Esophagus squamous epithelium (tissue), 5 donors: Measurements from ENCODE around the gene SZT2. TPM values are rescaled to one million over a fixed set of nuclear protein-coding genes. Genes with fewer than 3 reads are reported as not detected.

Experiments used
- DNase-seq: peaks from one replicate; lab custom pipeline; 2025; lab: John Stamatoyannopoulos, UW
- H3K27ac ChIP-seq, 4 donors: fragments of 200-600 bp; sonication (generic); one replicate each; pipeline ENCODE4 v1.5.1; 2016 to 2019; ENCODE audit warnings: mild to moderate bottlenecking in 1 of 4
- H3K27me3 ChIP-seq, 4 donors: fragments of 200-600 bp; sonication (generic); 1 replicate in 3 of 4; 2 replicates in 1 of 4; pipeline versions ENCODE4 v1.5.1 to v1.6.0; 2017 to 2021; ENCODE audit warnings: antibody characterized with exemption in 1 of 4
- H3K36me3 ChIP-seq, 3 donors: fragments of 200-600 bp; sonication (generic); one replicate each; pipeline ENCODE4 v1.5.1; 2016 to 2019
- H3K4me1 ChIP-seq, 3 donors: fragments of 200-600 bp; sonication (generic); one replicate each; pipeline ENCODE4 v1.5.1; 2017 to 2019
- H3K4me3 ChIP-seq, 4 donors: fragments of 200-600 bp; sonication (generic); 1 replicate in 3 of 4; 2 replicates in 1 of 4; pipeline ENCODE4 v1.5.1; 2016 to 2019; ENCODE audit warnings: mild to moderate bottlenecking in 2 of 4, moderate library complexity in 1 of 4
- H3K9me3 ChIP-seq, 3 donors: fragments of 200-600 bp; sonication (generic); one replicate each; pipeline ENCODE4 v1.5.1; 2016 to 2019
- CTCF ChIP-seq, 6 experiments: fragments of 450-650 bp in 4 of 6; fragments of 200-600 bp in 2 of 6; sonication (generic) in 2 of 6; IDR thresholded peaks; one replicate each; pipeline ENCODE4 v1.5.1; 2016 to 2019; ENCODE audit warnings: antibody characterized with exemption in 6 of 6, mild to moderate bottlenecking in 4 of 6, moderate library complexity in 4 of 6
- POLR2A ChIP-seq, 4 donors: fragments of 450-650 bp; IDR thresholded peaks; one replicate each; pipeline ENCODE4 v1.6.1; 2017; ENCODE audit warnings: antibody characterized with exemption in 4 of 4, mild to moderate bottlenecking in 4 of 4, moderate library complexity in 3 of 4
- WGBS, 2 donors: methylation state at CpG; one replicate each; pipeline ENCODE4 v1.1.5; 2018; 5-methylcytosine and 5-hydroxymethylcytosine counted together
- intact Hi-C: fragments of 100-400 bp; cut with DNase I; formaldehyde crosslinking; loops from one replicate; pipeline ENCODE4 v1.15.0; 2022
- total RNA-seq, 4 donors: library from RNA; depleted of rRNA; stranded (reverse); fragments of >200 nt; gene quantifications; one replicate each; pipeline ENCODE4 v1.1.0, GENCODE V29; 2016
- donor health status: DM: yes; HTN: yes; CAD: no.

Gene SZT2
- total RNA-seq, 4 donors from 2014 or later = 12.4 to 40.0 (median 27.7) TPM

- intact Hi-C loops = no loop called here
- Histone ChIP-seq H3K36me3 (no peaks in the 10 kb centered on the region), H3K9me3 (no peaks in the 10 kb centered on the region), H3K27ac (peak overlapping the region in 1 of 4 donors; percentile 95), H3K4me1 (peaks cover 0 to 29% (median 8%) of the 10 kb centered on the region in 3 donors), H3K27me3 (no peaks in the 10 kb centered on the region), H3K4me3 (no peak overlapping the region)
- WGBS, 2 donors = 65 to 100% methylated on average over 1 of the region's 1 CpG
- TF ChIP-seq POLR2A (IDR thresholded peaks at IDR 0.05) = no peak
- no peak for DNase-seq
Observed at GRCh38 chr1:43350976-43351375, 38.7 kb upstream of the SZT2 start.

- Histone ChIP-seq H3K27ac (no peak overlapping the region), H3K4me1 (peaks cover 0 to 29% (median 8%) of the 10 kb centered on the region in 3 donors), H3K9me3 (no peaks in the 10 kb centered on the region), H3K36me3 (no peaks in the 10 kb centered on the region), H3K4me3 (no peak overlapping the region), H3K27me3 (no peaks in the 10 kb centered on the region)
- no peak for DNase-seq
- 81 to 89% methylated on average over 9 to 10 of the region's 10 CpGs for WGBS, 2 donors
- TF ChIP-seq CTCF (IDR thresholded peaks at IDR 0.05) = no peak
- intact Hi-C loops = no loop called here
Observed at GRCh38 chr1:43351421-43352350, 38.0 kb upstream of the SZT2 start.

- intact Hi-C loops = no loop called here
- WGBS, 2 donors = 93 to 100% methylated on average over 1 to 2 of the region's 2 CpGs
- Histone ChIP-seq H3K27me3 (no peaks in the 10 kb centered on the region), H3K4me3 (no peak overlapping the region), H3K4me1 (peaks cover 0 to 30% (median 8%) of the 10 kb centered on the region in 3 donors), H3K36me3 (no peaks in the 10 kb centered on the region), H3K9me3 (no peaks in the 10 kb centered on the region), H3K27ac (no peak overlapping the region)
- DNase-seq = no peak
- TF ChIP-seq POLR2A (IDR thresholded peaks at IDR 0.05) = no peak
- no peak for TF ChIP-seq CTCF (IDR thresholded peaks at IDR 0.05)
Observed at GRCh38 chr1:43352351-43352705, 37.4 kb upstream of the SZT2 start.

GRCh38 chr1:43352881-43353280 is 36.8 kb upstream of the SZT2 start:
- 62 to 68% methylated on average over 3 of the region's 3 CpGs for WGBS, 2 donors
- no peaks in the 10 kb centered on the region for H3K9me3 ChIP-seq
- intact Hi-C loops = no loop called here
- H3K4me3 ChIP-seq = no peak overlapping the region
- no peaks in the 10 kb centered on the region for H3K36me3 ChIP-seq
- H3K4me1 ChIP-seq = peaks cover 3 to 32% (median 12%) of the 10 kb centered on the region in 3 donors
- H3K27me3 ChIP-seq = no peaks in the 10 kb centered on the region
- DNase-seq = no peak
- TF ChIP-seq POLR2A (IDR thresholded peaks at IDR 0.05) (no peak), CTCF (IDR thresholded peaks at IDR 0.05) (no peak)
- H3K27ac ChIP-seq = no peak overlapping the region

- Histone ChIP-seq H3K4me1 (peaks cover 11 to 29% (median 14%) of the 10 kb centered on the region in 3 donors), H3K4me3 (no peak overlapping the region), H3K27me3 (no peaks in the 10 kb centered on the region), H3K9me3 (no peaks in the 10 kb centered on the region), H3K27ac (peak overlapping the region in 1 of 4 donors; percentile 2), H3K36me3 (no peaks in the 10 kb centered on the region)
- TF ChIP-seq CTCF (IDR thresholded peaks at IDR 0.05) = no peak
- TF ChIP-seq POLR2A (IDR thresholded peaks at IDR 0.05) = no peak
- no peak for DNase-seq
- intact Hi-C loops = no loop called here
- WGBS, 2 donors = 63 to 81% methylated on average over 2 of the region's 2 CpGs
Observed at GRCh38 chr1:43354471-43354870, 35.2 kb upstream of the SZT2 start.
